Measurements from ENCODE around the gene TSPAN18.

Gene TSPAN18

GRCh38 chr11:44831605-44832394, 105.0 kb downstream of the TSPAN18 start:
- TF ChIP-seq CTCF (IDR thresholded peaks at IDR 0.05): no peak
- DNase-seq: no peak
- H3K9me3 Mint-ChIP-seq: peaks cover 12% of the 10 kb centered on the region
- H3K36me3 Mint-ChIP-seq (ENCODE audit: low read depth): peaks cover 8% of the 10 kb centered on the region
- H3K4me1 Mint-ChIP-seq: peaks cover 68% of the 10 kb centered on the region
- H3K4me3 Mint-ChIP-seq: no peak overlapping the region
- H3K27me3 Mint-ChIP-seq (ENCODE audit: low read depth, poor library complexity): peaks cover 3% of the 10 kb centered on the region
- peak overlapping the region; percentile 60 for H3K27ac Mint-ChIP-seq

- peak overlapping the region; percentile 43 for H3K27ac Mint-ChIP-seq
- peaks cover 15% of the 10 kb centered on the region for H3K36me3 Mint-ChIP-seq (ENCODE audit: low read depth)
- H3K9me3 Mint-ChIP-seq: peaks cover 18% of the 10 kb centered on the region
- no peak for DNase-seq
- TF ChIP-seq CTCF (IDR thresholded peaks at IDR 0.05): no peak
- peaks cover 61% of the 10 kb centered on the region for H3K4me1 Mint-ChIP-seq
- H3K27me3 Mint-ChIP-seq (ENCODE audit: low read depth, poor library complexity): peaks cover 3% of the 10 kb centered on the region
- H3K4me3 Mint-ChIP-seq: no peak overlapping the region
These were observed 105.7 kb downstream of the TSPAN18 start for GRCh38 chr11:44832452-44832851.

GRCh38 chr11:44833221-44833876, 106.6 kb downstream of the TSPAN18 start:
- no peak for DNase-seq
- Mint-ChIP-seq H3K27ac (no peak overlapping the region), H3K36me3 (ENCODE audit: low read depth) (peaks cover 20% of the 10 kb centered on the region), H3K27me3 (ENCODE audit: low read depth, poor library complexity) (peaks cover 3% of the 10 kb centered on the region), H3K4me3 (no peak overlapping the region), H3K4me1 (peaks cover 58% of the 10 kb centered on the region), H3K9me3 (peaks cover 24% of the 10 kb centered on the region)
- no peak for TF ChIP-seq CTCF (IDR thresholded peaks at IDR 0.05)

- no peak for DNase-seq
- peaks cover 3% of the 10 kb centered on the region for H3K27me3 Mint-ChIP-seq (ENCODE audit: low read depth, poor library complexity)
- peaks cover 27% of the 10 kb centered on the region for H3K9me3 Mint-ChIP-seq
- peaks cover 20% of the 10 kb centered on the region for H3K36me3 Mint-ChIP-seq (ENCODE audit: low read depth)
- TF ChIP-seq CTCF (IDR thresholded peaks at IDR 0.05): no peak
- peak overlapping the region; percentile 33 for H3K4me3 Mint-ChIP-seq
- peak overlapping the region; percentile 36 for H3K27ac Mint-ChIP-seq
- H3K4me1 Mint-ChIP-seq: peaks cover 56% of the 10 kb centered on the region
These were observed 107.2 kb downstream of the TSPAN18 start for GRCh38 chr11:44833877-44834452.

GRCh38 chr11:44834846-44835245, 108.1 kb downstream of the TSPAN18 start:
- peaks cover 62% of the 10 kb centered on the region for H3K4me1 Mint-ChIP-seq
- H3K27ac Mint-ChIP-seq: peak overlapping the region; percentile 84
- no peak for DNase-seq
- peak overlapping the region; percentile 33 for H3K4me3 Mint-ChIP-seq
- H3K27me3 Mint-ChIP-seq (ENCODE audit: low read depth, poor library complexity): peaks cover 2% of the 10 kb centered on the region
- peaks cover 30% of the 10 kb centered on the region for H3K9me3 Mint-ChIP-seq
- peaks cover 24% of the 10 kb centered on the region for H3K36me3 Mint-ChIP-seq (ENCODE audit: low read depth)
- no peak for TF ChIP-seq CTCF (IDR thresholded peaks at IDR 0.05)

Data from nephron progenitor cell (in vitro differentiated cells).